ENCODE results near the gene SLC22A12.
"Not testable (repeated sequence)": the region's sequence is repeated elsewhere in the genome, so short reads cannot be mapped to it uniquely, and the experiment has no call there.

SLC22A12 gene

GRCh38 chr11:64588701-64589100 lies 2.3 kb upstream of the SLC22A12 start:
- no peak for DNase-seq (ENCODE audit: low spot score)

- DNase-seq (ENCODE audit: low spot score), result no peak
Measured at GRCh38 chr11:64591257-64592233, 525 bp downstream of the SLC22A12 start.

GRCh38 chr11:64592234-64592615 lies 1.2 kb downstream of the SLC22A12 start:
- DNase-seq (ENCODE audit: low spot score), result no peak

GRCh38 chr11:64592656-64593055 lies 1.6 kb downstream of the SLC22A12 start:
- no peak for DNase-seq (ENCODE audit: low spot score)

GRCh38 chr11:64593156-64594105 lies 2.4 kb downstream of the SLC22A12 start:
- no peak for DNase-seq (ENCODE audit: low spot score)

GRCh38 chr11:64594159-64594939 lies 3.3 kb downstream of the SLC22A12 start:
- no peak for DNase-seq (ENCODE audit: low spot score)

- not testable (repeated sequence) for DNase-seq (ENCODE audit: low spot score)
Measured at GRCh38 chr11:64595922-64596321, 4.9 kb downstream of the SLC22A12 start.

- DNase-seq (ENCODE audit: low spot score), result no peak
Measured at GRCh38 chr11:64597671-64598101, 6.7 kb downstream of the SLC22A12 start.

- no peak for DNase-seq (ENCODE audit: low spot score)
Measured at GRCh38 chr11:64598106-64598796, 7.2 kb downstream of the SLC22A12 start.

GRCh38 chr11:64598797-64599697 lies 8.0 kb downstream of the SLC22A12 start:
- DNase-seq (ENCODE audit: low spot score), result no peak

- no peak for DNase-seq (ENCODE audit: low spot score)
Measured at GRCh38 chr11:64599698-64600211, 8.7 kb downstream of the SLC22A12 start.

GRCh38 chr11:64600281-64600992 lies 9.4 kb downstream of the SLC22A12 start:
- DNase-seq (ENCODE audit: low spot score), result no peak

- DNase-seq (ENCODE audit: low spot score), result no peak
Measured at GRCh38 chr11:64601605-64602465, 10.8 kb downstream of the SLC22A12 start.

GRCh38 chr11:64602466-64603070 lies 11.5 kb downstream of the SLC22A12 start:
- DNase-seq (ENCODE audit: low spot score), result no peak

- DNase-seq (ENCODE audit: low spot score), result no peak
Measured at GRCh38 chr11:64603411-64604110, 12.5 kb downstream of the SLC22A12 start.

GRCh38 chr11:64604458-64605243 lies 13.6 kb downstream of the SLC22A12 start:
- no peak for DNase-seq (ENCODE audit: low spot score)

All from activated CD4-positive, alpha-beta T cell treated with anti-CD3 and anti-CD28 coated beads, Interleukin-2, Interleukin-4, amounts not matched to agents 100 ng/mL and 50 ng/mL, durations not matched to agents 16 hours and 8 hours (primary cell).